ENCODE measurements around the gene CNPPD1. TPM values are rescaled to one million over a fixed set of nuclear protein-coding genes. Genes with fewer than 3 reads are reported as not detected.

The CNPPD1 gene
- total and polyA plus RNA-seq, 4 donors, result 16.5 to 39.8 (median 21.6) TPM

DNA sequence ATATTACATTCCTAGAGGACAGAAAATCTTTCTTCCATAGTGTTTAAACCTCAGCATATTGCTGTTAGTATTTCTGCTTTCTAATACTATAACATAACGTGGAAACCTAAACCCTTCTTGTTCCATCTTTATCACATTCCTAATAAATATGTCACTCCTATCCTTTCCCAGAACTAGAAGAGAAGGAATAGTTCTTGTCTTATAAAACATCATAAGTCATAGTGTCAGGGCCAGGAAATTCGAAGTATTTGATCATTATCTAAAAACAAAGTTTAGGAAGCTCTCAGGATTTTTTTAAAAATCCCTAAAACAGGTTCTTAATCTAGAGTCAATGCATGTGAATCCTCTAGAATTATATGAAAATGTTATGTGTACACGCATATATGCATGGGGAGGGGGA, 18.1 kb downstream of the CNPPD1 start (continued):
- TF ChIP-seq REST (IDR thresholded peaks at IDR 0.05) (no peak), ZBTB33 (IDR thresholded peaks at IDR 0.05) (no peak), HNF4G (IDR thresholded peaks at IDR 0.05) (no peak), MAX (IDR thresholded peaks at IDR 0.05) (no peak), ATF3 (IDR thresholded peaks at IDR 0.05) (no peak), GABPA (IDR thresholded peaks at IDR 0.05 in 1 of 2, conservative IDR thresholded peaks at IDR 0.05 in 1 of 2) (no peak)

DNA sequence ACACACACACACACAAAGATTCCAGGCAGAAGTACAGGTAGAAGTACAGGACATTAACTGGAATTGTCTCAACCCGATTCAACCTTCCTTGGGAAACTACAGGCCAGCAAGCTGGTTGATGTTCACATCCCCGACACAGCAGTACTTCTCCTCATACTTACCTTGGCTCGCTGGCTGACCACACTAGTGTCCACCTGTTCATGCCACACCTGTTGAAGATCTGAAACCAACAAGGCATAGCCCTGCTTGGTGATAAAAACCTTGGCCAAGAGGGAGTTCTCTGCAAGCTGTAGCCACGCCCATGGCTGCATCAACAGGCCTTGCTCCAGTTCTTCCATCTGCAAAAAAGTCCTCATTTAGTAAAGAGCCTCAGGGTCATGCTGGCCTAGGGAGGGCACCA, 18.7 kb downstream of the CNPPD1 start:
- Histone ChIP-seq H3K4me1 (ENCODE audit: control insufficient read depth in 4 of 4, insufficient read depth in 4 of 4, low read length in 3 of 4) (peaks cover 2 to 17% (median 13%) of the 10 kb centered on the region in 4 donors), H3K27ac (ENCODE audit: low read depth in 1 of 2, low read length in 2 of 2) (no peak overlapping the region), H3K9me3 (ENCODE audit: control insufficient read depth in 4 of 4, low read length in 3 of 4) (no peaks in the 10 kb centered on the region), H3K9ac (ENCODE audit: low read depth in 1 of 2, low read length in 2 of 2) (no peak overlapping the region), H3K27me3 (ENCODE audit: control insufficient read depth in 4 of 4, insufficient read depth in 4 of 4, low read length in 3 of 4) (no peaks in the 10 kb centered on the region), H3K4me3 (ENCODE audit: low read depth in 1 of 3, low read length in 3 of 3) (no peak overlapping the region), H3K36me3 (ENCODE audit: control insufficient read depth in 4 of 4, insufficient read depth in 3 of 4, low read depth in 1 of 4, low read length in 3 of 4) (peaks cover 3 to 19% (median 11%) of the 10 kb centered on the region in 4 donors)
- TF ChIP-seq HNF4A (conservative IDR thresholded peaks at IDR 0.05) (no peak), RAD21 (IDR thresholded peaks at IDR 0.05) (no peak), JUND (IDR thresholded peaks at IDR 0.05) (no peak), RXRA (IDR thresholded peaks at IDR 0.05) (no peak), SP1 (IDR thresholded peaks at IDR 0.05) (no peak), NR2F2 (IDR thresholded peaks at IDR 0.05) (no peak)
- WGBS, result 95% methylated on average over 4 of the region's 4 CpGs
- DNase-seq (ENCODE audit: low spot score), result no peak

DNA sequence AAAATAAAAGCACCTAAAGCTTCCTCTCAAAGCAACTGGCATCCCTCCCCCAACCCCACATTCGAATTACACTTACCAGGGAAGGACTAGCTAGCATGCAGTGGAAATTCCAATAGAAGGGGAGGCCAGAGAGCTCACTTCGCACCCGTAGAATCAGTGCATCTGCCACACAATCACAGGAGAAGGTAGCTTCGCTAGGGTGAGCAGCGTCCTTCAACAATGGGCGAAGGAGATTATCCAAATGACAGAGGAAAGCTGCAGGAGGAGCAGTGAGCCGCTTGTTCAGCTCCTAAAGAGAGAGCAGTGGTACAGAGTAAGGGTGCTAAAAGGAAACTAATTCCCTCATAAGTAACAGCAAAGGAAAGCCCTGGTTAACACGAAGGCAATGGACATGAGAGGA, 19.3 kb downstream of the CNPPD1 start:
- WGBS, result 95% methylated on average over 8 of the region's 8 CpGs
- Histone ChIP-seq H3K9ac (ENCODE audit: low read depth in 1 of 2, low read length in 2 of 2) (no peak overlapping the region), H3K4me3 (ENCODE audit: low read depth in 1 of 3, low read length in 3 of 3) (no peak overlapping the region), H3K27me3 (ENCODE audit: control insufficient read depth in 4 of 4, insufficient read depth in 4 of 4, low read length in 3 of 4) (no peaks in the 10 kb centered on the region), H3K36me3 (ENCODE audit: control insufficient read depth in 4 of 4, insufficient read depth in 3 of 4, low read depth in 1 of 4, low read length in 3 of 4) (peaks cover 3 to 19% (median 11%) of the 10 kb centered on the region in 4 donors), H3K9me3 (ENCODE audit: control insufficient read depth in 4 of 4, low read length in 3 of 4) (no peaks in the 10 kb centered on the region), H3K27ac (ENCODE audit: low read depth in 1 of 2, low read length in 2 of 2) (no peak overlapping the region), H3K4me1 (ENCODE audit: control insufficient read depth in 4 of 4, insufficient read depth in 4 of 4, low read length in 3 of 4) (peaks cover 2 to 17% (median 13%) of the 10 kb centered on the region in 4 donors)
- DNase-seq (ENCODE audit: low spot score), result no peak
- TF ChIP-seq JUND (IDR thresholded peaks at IDR 0.05) (no peak), MAX (IDR thresholded peaks at IDR 0.05) (no peak), SP1 (IDR thresholded peaks at IDR 0.05) (no peak), HNF4G (IDR thresholded peaks at IDR 0.05) (no peak), RAD21 (IDR thresholded peaks at IDR 0.05) (no peak), NR2F2 (IDR thresholded peaks at IDR 0.05) (no peak), TAF1 (conservative IDR thresholded peaks at IDR 0.05) (no peak), YY1 (IDR thresholded peaks at IDR 0.05) (no peak), RXRA (IDR thresholded peaks at IDR 0.05) (no peak), ATF3 (IDR thresholded peaks at IDR 0.05) (no peak), EGR1 (IDR thresholded peaks at IDR 0.05; ENCODE audit: low read depth in 2 of 2) (no peak), FOXA2 (IDR thresholded peaks at IDR 0.05) (no peak), ZBTB33 (IDR thresholded peaks at IDR 0.05) (no peak), HNF4A (conservative IDR thresholded peaks at IDR 0.05) (no peak)

Measured in liver (tissue), 9 donors.